ENCODE results near the gene WNT2. TPM values are rescaled to one million over a fixed set of nuclear protein-coding genes. Genes with fewer than 3 reads are reported as not detected.
"Not testable (repeated sequence)": the region's sequence is repeated elsewhere in the genome, so short reads cannot be mapped to it uniquely, and the experiment has no call there.

Gene WNT2
- total RNA-seq, 1 donor from 2014 or later = 2.7 TPM

- DNase-seq = no peak
Measured at GRCh38 chr7:117302396-117302795, 20.5 kb downstream of the WNT2 start.

GRCh38 chr7:117300506-117300905, 22.4 kb downstream of the WNT2 start:
- DNase-seq = not testable (repeated sequence)

GRCh38 chr7:117297606-117298005, 25.3 kb downstream of the WNT2 start:
- no peak for DNase-seq

- no peak for DNase-seq
Measured at GRCh38 chr7:117296066-117296465, 26.8 kb downstream of the WNT2 start.

- DNase-seq = no peak
Measured at GRCh38 chr7:117285826-117286225, 37.0 kb downstream of the WNT2 start.

- no peak for DNase-seq
Measured at GRCh38 chr7:117284692-117285091, 38.2 kb downstream of the WNT2 start.

- DNase-seq = no peak
Measured at GRCh38 chr7:117283779-117284178, 39.1 kb downstream of the WNT2 start.

- DNase-seq = no peak
Measured at GRCh38 chr7:117283371-117283770, 39.5 kb downstream of the WNT2 start.

- DNase-seq = no peak
Measured at GRCh38 chr7:117282239-117282812, 40.5 kb downstream of the WNT2 start.

- no peak for DNase-seq
Measured at GRCh38 chr7:117281562-117281961, 41.3 kb downstream of the WNT2 start.

- DNase-seq = no peak
Measured at GRCh38 chr7:117279931-117280557, 42.8 kb downstream of the WNT2 start.

GRCh38 chr7:117279203-117279602, 43.7 kb downstream of the WNT2 start:
- no peak for DNase-seq

GRCh38 chr7:117278040-117278439, 44.8 kb downstream of the WNT2 start:
- DNase-seq = no peak

- no peak for DNase-seq
Measured at GRCh38 chr7:117277576-117277975, 45.3 kb downstream of the WNT2 start.

GRCh38 chr7:117274951-117275350, 47.9 kb downstream of the WNT2 start:
- DNase-seq = no peak

- peak; percentile 48 for DNase-seq
Measured at GRCh38 chr7:117273814-117274225, 49.0 kb downstream of the WNT2 start.

- no peak for DNase-seq
Measured at GRCh38 chr7:117273325-117273724, 49.5 kb downstream of the WNT2 start.

- no peak for DNase-seq
Measured at GRCh38 chr7:117272017-117272759, 50.7 kb downstream of the WNT2 start.

GRCh38 chr7:117271566-117271965, 51.3 kb downstream of the WNT2 start:
- DNase-seq = no peak

- DNase-seq = no peak
Measured at GRCh38 chr7:117270371-117270770, 52.5 kb downstream of the WNT2 start.

GRCh38 chr7:117269886-117270285, 53.0 kb downstream of the WNT2 start:
- no peak for DNase-seq

- DNase-seq = no peak
Measured at GRCh38 chr7:117269417-117269816, 53.4 kb downstream of the WNT2 start.

- no peak for DNase-seq
Measured at GRCh38 chr7:117264716-117265115, 58.1 kb downstream of the WNT2 start.

- DNase-seq = no peak
Measured at GRCh38 chr7:117262546-117262945, 60.3 kb downstream of the WNT2 start.
